ENCODE measurements around the gene WFS1.

The WFS1 gene

DNA sequence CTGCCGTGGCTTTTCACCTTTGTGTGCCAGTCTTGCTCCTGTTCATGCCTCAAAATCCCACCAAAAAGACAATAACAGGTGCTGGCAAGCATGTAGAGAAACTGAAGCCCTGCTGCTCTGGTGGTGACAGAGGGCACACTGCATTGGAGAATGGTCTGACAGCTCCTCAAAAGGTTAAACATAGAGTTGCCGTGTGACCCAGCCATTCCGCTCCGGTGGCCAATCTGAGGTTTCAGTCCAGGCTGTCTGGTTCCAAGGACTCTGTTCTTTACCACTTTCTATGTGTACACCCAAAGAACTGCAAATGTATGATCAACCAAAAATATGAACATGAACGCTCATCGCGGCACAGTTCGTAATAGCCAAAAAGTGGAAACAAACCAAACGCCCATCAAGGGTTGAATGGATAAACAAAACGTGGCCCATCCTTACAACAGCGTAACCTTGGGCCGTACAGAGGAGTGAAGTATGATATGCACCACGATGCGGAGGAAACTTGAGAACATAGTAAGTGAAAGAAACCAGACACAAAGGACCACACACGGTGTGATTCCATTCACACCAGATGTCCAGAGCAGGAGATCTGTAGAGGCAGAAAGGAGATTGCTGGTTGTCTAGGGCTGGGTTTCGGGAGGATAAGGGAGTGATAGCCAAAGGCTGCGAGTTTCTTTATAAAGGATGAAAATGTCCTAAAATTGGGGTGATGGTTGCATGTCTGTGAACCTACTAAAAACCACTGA is 33.6 kb upstream of the WFS1 start:
- DNase-seq (ENCODE audit: low read depth) = no peak

GRCh38 chr4:6236816-6237390 is 32.7 kb upstream of the WFS1 start:
- no peak for DNase-seq (ENCODE audit: low read depth)

DNA sequence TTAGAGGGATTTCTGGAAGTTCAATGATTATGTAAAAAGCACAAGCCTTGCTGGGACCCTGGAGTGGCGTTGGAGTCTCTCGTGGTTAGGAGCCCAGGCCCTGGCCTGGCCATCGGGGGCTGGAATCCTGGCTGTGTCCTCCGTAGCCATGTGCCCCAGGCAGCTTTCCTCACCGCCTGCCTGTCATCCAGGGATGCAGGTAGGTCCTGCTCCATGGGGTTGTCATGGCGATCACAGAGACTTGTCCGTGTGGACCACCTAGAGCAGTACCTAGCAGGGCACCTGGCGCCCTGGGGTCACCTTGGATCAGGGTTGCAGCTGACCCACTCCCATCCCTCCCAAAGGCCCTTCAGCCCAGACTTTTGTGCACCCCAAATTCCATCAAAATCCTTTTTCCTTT is 30.2 kb upstream of the WFS1 start:
- no peak for DNase-seq (ENCODE audit: low read depth)

GRCh38 chr4:6239968-6240367 is 29.7 kb upstream of the WFS1 start:
- no peak for DNase-seq (ENCODE audit: low read depth)

DNA sequence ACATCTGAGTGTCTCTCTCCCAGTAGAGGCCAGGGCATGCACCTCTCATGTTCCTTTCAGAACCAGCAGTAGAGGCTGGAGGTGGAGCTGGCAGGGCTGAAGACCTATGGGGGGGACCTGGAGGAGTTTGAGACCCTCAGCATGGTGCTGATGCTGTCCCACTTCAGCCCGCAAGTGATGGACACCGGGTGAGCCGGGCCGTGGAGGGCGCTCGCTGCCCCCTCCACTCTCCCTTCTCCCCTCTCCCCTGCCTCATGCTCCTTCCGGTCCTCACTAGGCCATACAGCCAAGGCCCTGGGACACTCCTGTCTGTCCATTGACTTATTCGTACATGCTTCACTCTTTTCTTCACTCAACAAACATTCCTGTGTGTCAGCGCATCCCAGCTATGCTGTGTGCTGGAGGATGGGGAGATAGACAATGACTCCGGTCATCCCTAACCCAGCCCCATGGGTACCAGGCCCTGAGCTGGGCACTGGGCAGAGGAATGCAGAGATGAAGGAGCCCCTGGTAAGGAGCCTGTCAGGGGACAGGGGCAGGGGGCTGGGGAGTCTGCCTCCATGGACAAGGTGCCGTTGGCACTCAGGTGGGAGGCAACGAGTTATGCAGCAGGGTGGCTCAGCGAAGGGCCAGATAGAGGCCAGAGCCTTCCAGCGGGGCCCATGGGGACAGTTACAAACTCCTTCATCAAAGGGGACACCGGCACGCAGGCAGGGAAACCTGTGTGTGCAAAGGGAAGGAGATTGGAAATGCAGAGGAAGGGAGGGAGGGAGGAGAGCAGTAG is 28.4 kb upstream of the WFS1 start:
- no peak for DNase-seq (ENCODE audit: low read depth)

GRCh38 chr4:6242271-6243029 is 27.2 kb upstream of the WFS1 start:
- DNase-seq (ENCODE audit: low read depth) = no peak

DNA sequence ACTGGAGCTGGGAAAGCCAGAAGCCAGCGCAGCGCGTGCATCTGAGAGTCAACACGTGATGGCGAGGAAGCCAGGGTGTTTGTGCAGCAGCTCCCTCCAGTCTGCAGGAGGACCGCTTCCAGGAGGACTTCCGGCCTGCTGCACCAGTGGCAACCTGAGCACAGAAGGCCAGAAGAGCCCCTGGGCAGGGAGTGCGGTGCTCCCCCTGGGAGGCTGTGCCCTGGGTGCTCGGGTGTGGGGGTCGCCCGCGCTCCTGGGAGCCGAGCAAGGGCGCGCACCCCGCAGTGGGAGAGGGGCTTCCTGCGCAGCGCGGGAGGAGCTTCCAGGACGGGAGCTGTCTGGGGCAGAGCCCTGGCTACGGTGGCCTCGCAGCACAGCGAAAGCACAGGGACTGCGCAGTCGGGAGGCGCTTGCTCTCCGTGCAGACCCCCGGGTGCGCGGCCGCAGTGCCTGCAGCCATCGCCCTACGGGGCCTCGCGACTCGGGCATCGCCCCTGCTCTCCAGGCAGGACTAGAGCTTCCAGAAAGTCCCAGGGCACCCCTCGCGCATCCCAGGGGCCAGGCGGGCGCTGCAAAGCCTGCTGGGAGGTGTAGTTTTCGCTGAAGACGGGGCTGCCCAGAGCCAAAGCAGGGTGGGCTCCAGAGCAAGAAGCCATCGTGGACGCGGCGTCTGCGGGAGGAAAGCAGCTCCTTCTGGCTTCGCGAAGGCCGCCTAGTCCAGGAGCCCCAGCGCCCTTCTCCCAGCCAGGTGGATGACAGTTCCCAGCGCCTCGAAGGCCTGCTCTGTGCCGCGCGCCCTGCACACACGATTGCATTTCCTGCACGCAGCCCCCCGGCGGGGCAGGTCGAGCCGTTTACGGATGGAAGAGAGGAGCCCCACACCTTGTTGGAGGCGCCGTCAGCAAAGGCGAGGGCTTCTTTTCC is 24.1 kb upstream of the WFS1 start:
- DNase-seq (ENCODE audit: low read depth) = peak; percentile 16

DNA sequence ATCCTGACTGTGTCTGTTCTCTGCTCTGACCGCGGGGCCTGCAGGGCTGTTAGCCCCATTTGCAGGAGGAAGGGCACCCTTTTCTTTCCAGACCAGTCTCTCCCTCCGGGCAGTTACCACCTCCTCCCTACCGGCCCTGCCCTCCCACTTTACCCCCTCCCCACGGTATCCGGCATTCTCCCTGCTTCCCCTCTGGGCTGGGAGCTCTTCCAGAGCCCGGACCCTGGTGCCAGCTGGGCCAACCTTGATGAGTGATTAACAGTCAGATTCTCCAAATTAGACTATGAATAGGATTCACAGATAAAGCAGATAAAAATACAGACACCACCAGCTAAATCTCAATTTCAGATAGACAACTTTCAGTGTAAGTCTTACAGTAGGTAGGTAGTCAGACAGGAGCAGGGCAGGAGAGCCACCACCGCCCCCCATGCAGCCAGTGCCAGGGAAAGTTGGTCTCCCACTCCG is 23.4 kb upstream of the WFS1 start:
- no peak for DNase-seq (ENCODE audit: low read depth)

- no peak for DNase-seq (ENCODE audit: low read depth)
Observed at GRCh38 chr4:6248394-6248793, 21.3 kb upstream of the WFS1 start.

GRCh38 chr4:6250235-6250983 is 19.2 kb upstream of the WFS1 start:
- peak; percentile 55 for DNase-seq (ENCODE audit: low read depth)

- DNase-seq (ENCODE audit: low read depth) = no peak
Observed at GRCh38 chr4:6250984-6251295, 18.7 kb upstream of the WFS1 start.

DNA sequence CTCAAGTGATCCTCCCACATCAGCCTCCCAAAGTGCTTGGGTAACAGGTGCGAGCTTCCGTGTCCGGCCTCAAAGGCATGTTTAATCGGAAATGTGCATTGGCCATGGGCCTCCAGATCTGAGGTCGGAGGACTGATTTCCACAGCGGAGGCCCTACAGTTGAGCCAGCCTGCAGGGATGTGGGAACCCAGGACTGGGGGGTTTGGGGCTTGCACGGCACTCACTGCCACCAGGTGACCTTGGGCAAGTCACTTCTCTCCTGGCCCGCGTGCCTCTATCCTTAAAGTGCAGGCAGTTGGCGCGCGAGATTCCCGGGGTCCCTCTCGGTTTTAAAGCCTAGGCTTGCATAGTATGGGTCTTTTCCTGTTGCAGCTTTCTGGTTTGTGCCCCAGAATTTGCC is 18.3 kb upstream of the WFS1 start:
- no peak for DNase-seq (ENCODE audit: low read depth)

DNA sequence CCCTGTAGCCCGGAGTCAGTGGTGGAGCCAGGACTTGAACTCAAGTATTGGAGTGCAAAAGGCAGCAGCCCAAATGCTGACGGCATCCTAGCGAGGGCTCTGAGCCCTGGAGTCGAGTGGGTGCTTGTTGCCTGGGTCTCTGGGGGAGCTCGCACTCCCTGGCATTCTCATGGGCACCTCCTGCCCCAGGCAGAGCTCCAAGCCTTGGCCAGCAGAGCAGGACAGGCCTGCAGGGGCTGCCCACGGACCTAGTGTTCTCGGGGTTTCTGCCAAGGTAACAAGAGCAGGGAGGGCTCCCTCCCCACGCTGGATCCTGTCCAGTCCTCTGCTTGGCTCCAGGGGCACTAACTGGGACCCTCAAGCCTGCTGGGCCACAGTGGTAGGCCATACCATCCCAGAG is 17.6 kb upstream of the WFS1 start:
- DNase-seq (ENCODE audit: low read depth) = no peak

- no peak for DNase-seq (ENCODE audit: low read depth)
Observed at GRCh38 chr4:6253111-6253510, 16.5 kb upstream of the WFS1 start.

DNA sequence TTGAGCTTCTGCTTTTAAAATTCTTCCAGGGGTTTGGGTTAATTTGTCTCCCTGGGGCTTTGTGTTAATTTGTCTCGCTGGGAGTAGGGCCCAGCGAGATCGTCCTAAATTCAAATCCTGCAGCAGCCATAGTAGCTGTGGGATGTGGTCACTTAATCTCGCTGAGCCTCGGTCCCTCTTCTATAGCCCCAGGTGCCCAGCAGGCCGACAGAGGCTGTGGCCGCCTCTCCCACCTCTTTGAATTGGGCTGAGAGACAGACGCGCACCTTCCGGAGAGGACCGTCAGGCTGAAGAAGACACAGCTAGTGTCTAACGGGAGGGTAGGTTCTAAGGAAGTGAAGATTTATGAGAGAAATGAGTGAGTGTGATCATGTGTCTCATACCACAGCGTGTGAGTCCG is 15.7 kb upstream of the WFS1 start:
- no peak for DNase-seq (ENCODE audit: low read depth)

- DNase-seq (ENCODE audit: low read depth) = no peak
Observed at GRCh38 chr4:6256141-6256540, 13.5 kb upstream of the WFS1 start.

DNA sequence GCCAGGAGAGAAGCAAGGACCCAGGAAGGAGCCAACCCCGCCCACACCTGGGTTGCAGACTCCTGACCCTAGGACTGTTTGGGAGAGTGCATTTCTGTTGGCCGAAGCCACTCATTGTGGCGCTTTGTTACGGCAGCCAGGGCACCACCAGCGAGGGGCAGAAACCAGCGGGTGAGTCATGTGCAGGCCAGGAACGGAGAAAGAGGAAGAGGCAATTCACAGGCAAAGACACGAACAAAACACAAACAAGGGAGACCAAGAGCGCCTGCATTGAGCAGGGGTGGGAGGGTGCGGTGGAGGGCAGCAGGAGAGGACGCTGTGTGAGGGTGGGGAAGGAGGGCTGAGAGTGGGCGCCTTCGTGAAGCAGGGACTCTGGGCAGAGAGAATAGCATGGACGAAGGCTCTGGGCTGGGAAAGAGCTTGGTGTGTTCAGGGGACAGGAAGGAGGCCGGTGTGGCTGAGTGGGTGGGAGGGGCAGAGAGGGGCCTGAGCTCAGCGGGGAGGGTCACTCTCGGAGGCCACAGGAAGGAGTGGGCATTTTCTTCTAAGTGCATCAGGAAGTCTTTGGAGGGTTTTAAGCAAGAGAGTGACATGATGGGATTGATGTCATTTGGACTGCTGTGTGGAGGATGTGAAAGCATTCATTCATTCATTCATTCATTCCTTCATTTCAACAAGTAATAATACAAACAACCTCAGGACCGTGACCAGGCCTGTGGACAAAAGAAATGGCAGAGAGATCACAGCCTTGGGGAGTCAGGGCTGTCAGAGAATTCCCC is 12.2 kb upstream of the WFS1 start:
- no peak for DNase-seq (ENCODE audit: low read depth)

DNA sequence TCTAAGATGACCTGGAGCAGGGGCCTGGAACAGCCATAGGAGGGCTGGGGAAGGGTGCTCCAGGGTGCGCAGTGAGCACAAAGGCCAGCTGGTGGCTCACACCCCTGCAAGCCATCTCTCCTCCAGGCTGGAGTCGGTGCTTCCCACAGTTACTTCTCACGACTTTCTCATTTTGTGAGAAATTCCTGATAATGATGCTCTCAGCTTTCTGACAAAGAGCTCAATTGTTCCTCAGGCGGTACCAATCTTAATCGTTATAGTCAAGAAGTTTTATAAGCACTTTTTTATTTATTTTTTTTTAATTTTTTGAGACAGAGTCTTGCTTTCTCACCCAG is 11.7 kb upstream of the WFS1 start:
- no peak for DNase-seq (ENCODE audit: low read depth)

DNA sequence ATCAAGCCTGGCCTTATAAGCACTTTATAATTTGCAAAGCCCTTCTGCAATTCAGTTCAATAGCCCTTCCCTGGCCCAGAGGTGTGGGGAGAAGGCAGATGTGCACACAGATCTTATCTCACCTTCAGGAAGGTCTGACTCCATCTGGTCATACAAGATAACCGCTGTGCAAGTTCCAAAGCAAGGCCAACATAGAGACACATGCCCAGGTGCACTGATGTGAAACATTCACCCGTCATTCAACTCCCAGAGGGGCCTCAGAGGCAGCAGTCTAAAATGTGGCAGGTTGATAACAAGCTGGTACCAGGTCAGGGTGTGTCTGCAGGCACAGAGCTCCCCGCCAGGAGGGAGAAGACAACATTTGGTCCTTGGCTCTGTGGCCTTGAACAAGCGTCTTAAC is 10.9 kb upstream of the WFS1 start:
- no peak for DNase-seq (ENCODE audit: low read depth)

- DNase-seq (ENCODE audit: low read depth) = no peak
Observed at GRCh38 chr4:6259886-6260285, 9.8 kb upstream of the WFS1 start.

Data from iris pigment epithelial cell (primary cell).